Heart left ventricle (tissue), 13 donors: Measurements from ENCODE around the gene HEMK1.

Experiments
- POLR2A ChIP-seq, 2 donors: fragments of 450-650 bp; IDR thresholded peaks; one replicate each; pipeline ENCODE4 v1.6.1; 2017; ENCODE audit warnings: antibody characterized with exemption in 2 of 2, mild to moderate bottlenecking in 2 of 2, moderate library complexity in 2 of 2
- TF ChIP-seq, protein P1 (sequence below), 12 donors: fragments of 200-600 bp; sonication (generic) in 4 of 12; IDR thresholded peaks; one replicate each; pipeline versions ENCODE4 v1.5.0 to v1.8.0; 2018 to 2022; ENCODE audit warnings: antibody characterized with exemption in 12 of 12, mild to moderate bottlenecking in 5 of 12
- donor health status: ischemic (EF 13 %, LVEDD 7.1; RV severe dilation, severe dysfunction).
- donor health status: DM: no; HTN: yes; CAD: no.
- donor health status: DM: no; HTN: no; CAD: no.
- donor health status: ischemic (EF 25% LVEDD 6.9; RV normal size, moderate dysfunction).
- donor health status: ischemic (EF 25% LVEDD 5.7; RV mildly dilated, moderate dysfunction).
- donor health status: ischemic (EF 35%, LVEDD 5.7; RV mildly dilated, moderate dysfunction).
- donor health status: nonischemic (EF 11% LVEDD 7.7; RV severe dilation, severe dysfunction).
- donor health status: DM: yes; HTN: yes; CAD: no.
- donor health status: PGD.
- donor health status: ischemic (EF 29% LVEDD 5.4; RV normal size, mild dysfunction).
- donor health status: nonischemic (EF 23%, LVEDD 6.1; RV moderate dilation, normal function).

- TF ChIP-seq POLR2A (IDR thresholded peaks at IDR 0.05): no peak
- TF ChIP-seq, protein P1, sequence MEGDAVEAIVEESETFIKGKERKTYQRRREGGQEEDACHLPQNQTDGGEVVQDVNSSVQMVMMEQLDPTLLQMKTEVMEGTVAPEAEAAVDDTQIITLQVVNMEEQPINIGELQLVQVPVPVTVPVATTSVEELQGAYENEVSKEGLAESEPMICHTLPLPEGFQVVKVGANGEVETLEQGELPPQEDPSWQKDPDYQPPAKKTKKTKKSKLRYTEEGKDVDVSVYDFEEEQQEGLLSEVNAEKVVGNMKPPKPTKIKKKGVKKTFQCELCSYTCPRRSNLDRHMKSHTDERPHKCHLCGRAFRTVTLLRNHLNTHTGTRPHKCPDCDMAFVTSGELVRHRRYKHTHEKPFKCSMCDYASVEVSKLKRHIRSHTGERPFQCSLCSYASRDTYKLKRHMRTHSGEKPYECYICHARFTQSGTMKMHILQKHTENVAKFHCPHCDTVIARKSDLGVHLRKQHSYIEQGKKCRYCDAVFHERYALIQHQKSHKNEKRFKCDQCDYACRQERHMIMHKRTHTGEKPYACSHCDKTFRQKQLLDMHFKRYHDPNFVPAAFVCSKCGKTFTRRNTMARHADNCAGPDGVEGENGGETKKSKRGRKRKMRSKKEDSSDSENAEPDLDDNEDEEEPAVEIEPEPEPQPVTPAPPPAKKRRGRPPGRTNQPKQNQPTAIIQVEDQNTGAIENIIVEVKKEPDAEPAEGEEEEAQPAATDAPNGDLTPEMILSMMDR (IDR thresholded peaks at IDR 0.05): no peak
Measured at GRCh38 chr3:50609763-50610085, 40.4 kb downstream of the HEMK1 start.
